DOHH2 (cell line): ENCODE results near the gene ECSCR.

Source experiments
- EZH2phosphoT487 ChIP-seq: fragments of 200-600 bp; sonication (generic); IDR thresholded peaks from 2 replicates; pipeline ENCODE4 v1.6.1; 2017; ENCODE audit warnings: borderline replicate concordance, mild to moderate bottlenecking, antibody characterized with exemption, low read length, moderate library complexity, mixed read lengths
- TF ChIP-seq, protein P1 (sequence below): fragments of 200-600 bp; sonication (generic); IDR thresholded peaks from one replicate; pipeline ENCODE4 v1.5.1; 2014; ENCODE audit warnings: antibody characterized with exemption, mild to moderate bottlenecking, low read depth, low read length; ENCODE audit not compliant: poor library complexity, severe bottlenecking

DNA sequence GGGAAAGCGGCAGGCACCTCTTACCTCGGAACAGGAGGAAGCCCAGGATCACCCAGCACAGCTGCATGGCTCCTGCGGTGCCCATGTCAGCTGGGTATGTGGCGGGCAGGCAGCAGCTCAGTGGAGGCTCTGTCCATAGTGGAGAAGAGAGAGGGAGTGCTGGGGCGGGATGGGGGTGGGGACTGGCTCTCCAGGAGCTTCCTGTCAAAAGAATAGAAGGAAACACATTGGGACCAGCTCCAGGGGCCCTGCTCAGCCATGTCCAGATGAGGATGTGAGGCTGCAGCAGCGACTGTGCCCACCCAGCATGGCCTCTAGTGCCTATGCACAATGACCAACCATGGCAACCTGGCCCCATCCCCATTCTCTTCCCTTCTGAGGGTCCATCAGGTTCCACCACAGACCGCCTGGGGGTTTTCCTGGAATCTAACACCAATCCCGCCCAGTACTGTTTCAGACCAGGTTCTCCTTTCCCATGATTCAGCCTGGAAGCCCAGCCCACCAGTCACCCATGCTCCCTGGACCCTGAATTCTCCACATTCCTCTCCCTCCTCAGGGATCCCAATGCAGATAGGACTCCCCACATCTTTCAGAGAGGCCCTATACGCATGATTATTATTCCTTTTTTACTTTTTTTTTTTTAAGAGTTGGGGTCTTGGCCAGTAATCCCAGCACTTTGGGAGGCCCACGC is at the start of gene ECSCR:
- no peak for TF ChIP-seq EZH2phosphoT487
- TF ChIP-seq, protein P1, sequence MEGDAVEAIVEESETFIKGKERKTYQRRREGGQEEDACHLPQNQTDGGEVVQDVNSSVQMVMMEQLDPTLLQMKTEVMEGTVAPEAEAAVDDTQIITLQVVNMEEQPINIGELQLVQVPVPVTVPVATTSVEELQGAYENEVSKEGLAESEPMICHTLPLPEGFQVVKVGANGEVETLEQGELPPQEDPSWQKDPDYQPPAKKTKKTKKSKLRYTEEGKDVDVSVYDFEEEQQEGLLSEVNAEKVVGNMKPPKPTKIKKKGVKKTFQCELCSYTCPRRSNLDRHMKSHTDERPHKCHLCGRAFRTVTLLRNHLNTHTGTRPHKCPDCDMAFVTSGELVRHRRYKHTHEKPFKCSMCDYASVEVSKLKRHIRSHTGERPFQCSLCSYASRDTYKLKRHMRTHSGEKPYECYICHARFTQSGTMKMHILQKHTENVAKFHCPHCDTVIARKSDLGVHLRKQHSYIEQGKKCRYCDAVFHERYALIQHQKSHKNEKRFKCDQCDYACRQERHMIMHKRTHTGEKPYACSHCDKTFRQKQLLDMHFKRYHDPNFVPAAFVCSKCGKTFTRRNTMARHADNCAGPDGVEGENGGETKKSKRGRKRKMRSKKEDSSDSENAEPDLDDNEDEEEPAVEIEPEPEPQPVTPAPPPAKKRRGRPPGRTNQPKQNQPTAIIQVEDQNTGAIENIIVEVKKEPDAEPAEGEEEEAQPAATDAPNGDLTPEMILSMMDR: no peak
